ENCODE measurements around the gene PRSS27.

The PRSS27 gene

DNA sequence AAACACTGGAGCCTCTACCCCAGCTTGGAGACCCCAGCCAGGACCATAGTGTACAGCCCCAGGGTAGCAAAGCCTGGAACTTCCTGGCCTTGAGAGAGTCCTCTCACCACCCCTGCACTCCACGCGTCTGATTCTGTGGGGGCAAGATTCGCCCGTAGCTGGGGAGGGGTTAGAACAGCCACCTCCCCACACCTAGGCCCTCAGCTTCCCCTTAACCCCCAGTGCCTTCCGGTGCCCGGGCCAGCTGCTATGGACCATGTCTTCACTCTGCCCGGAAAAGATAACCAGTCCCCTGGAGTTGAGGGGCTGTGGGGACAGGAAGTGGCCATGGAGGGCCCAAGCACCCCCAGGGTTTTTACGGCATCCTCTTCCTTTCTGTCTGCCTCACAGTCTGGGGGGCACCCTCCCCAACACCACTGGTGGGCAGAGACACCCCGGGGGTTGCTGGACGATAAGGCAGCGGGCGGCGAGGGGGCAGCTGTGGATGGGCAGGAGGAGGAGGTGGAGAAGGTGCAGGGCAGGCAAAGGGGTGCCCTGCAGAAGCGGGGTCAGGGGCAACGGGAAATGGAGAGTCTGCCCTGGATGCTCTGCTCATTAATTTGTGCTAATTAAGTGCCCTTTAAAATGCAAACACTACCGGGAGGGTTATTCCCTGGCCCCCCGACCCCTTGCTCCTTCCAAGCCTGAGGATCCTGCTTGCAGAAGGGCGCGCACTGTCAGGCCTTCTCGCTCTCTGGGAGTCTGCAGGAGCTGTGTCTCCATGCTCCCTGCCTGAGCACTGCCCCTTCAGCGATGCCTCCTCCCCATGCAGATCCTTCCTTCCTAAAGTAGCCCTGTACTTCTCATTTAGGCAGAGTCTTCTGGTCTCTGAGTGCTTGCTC, 2.4 kb downstream of the PRSS27 start:
- TF ChIP-seq, protein P1, sequence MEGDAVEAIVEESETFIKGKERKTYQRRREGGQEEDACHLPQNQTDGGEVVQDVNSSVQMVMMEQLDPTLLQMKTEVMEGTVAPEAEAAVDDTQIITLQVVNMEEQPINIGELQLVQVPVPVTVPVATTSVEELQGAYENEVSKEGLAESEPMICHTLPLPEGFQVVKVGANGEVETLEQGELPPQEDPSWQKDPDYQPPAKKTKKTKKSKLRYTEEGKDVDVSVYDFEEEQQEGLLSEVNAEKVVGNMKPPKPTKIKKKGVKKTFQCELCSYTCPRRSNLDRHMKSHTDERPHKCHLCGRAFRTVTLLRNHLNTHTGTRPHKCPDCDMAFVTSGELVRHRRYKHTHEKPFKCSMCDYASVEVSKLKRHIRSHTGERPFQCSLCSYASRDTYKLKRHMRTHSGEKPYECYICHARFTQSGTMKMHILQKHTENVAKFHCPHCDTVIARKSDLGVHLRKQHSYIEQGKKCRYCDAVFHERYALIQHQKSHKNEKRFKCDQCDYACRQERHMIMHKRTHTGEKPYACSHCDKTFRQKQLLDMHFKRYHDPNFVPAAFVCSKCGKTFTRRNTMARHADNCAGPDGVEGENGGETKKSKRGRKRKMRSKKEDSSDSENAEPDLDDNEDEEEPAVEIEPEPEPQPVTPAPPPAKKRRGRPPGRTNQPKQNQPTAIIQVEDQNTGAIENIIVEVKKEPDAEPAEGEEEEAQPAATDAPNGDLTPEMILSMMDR (IDR thresholded peaks at IDR 0.05) = no peak

DNA sequence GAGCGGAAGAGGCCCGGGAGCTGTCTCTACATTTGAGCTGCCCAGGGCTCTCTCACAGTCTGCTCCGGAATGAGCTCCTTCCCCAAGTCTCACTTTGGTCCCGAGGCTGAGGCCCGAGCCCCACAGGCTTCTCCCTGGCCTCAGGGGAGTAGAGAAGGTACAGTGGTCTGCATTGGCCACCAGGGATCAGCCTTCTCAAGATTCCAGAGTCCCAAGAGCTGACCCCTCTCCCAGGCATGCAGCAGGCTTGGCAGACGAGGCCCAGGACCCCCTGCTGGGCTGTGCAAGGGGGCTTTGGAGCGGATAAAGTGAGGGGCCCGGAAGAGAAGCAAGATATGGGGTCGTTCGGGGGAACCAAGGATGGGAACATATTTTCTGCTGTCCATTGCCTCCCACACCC, 3.1 kb downstream of the PRSS27 start:
- TF ChIP-seq, protein P1 (IDR thresholded peaks at IDR 0.05) = no peak

DNA sequence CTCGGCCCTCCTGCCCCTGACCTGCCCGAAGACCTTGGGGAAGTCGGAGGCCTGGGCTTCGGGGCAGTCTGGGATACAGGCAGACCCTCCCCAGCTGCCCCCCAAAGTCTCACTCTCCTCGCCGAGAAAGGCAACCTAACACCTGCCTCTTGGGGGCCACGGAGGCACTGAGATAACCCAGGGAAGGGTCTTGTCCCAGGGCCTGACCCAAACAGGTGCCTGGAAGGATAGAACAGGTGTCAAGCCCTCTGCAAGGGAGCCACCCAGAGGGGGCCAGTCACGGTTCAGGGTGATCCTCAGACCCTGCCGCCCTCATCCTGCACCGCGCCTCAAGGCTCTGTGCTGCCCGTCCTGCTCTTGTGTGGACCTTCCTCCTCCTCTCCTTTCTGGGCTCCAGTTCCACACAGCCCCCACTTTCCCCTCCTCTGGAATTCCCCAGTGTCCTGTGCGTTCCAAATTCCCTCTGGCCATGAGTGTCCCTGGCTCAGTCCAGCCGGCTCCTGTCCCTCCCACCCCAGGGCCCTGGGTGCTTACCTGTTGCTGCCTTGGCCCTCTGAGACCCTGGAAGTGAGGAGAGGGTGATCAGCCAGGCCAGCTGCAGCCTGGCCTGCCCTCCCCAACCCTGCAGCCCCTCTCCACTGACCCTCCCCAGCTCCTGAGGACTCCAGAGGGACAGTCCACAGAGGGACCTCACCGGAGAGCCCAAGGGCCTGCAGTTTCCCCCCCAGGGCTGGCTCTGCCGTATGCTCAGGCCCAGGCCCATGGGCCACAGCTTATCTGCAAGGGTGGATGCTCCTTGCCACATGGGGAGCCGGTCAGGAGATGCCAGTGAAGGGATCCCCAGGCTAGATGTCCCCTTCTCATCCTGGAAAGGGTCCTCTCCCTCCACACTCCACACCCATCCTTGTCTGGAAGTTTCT, 3.8 kb downstream of the PRSS27 start:
- TF ChIP-seq, protein P1 (IDR thresholded peaks at IDR 0.05) = no peak

DNA sequence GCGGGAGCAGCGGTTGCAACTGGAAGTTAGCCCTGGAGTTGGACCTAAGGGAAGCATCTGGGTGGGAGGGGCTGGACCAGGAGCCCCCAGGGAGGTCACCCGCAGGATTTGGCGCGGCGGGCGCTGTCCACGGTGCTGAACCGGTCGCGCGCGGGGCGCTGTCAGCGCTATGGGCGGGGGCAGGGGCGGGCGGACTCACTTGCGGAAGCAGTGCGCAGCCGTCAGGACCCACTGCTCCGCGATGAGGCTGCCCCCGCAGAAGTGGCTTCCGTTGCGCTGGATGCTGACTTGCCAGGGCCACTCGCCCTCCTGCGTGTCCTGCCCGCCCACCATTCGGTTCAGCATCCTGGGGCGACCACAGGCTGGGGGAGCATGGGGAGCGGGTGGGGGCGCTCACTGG, 4.5 kb downstream of the PRSS27 start:
- TF ChIP-seq, protein P1 (IDR thresholded peaks at IDR 0.05) = no peak

DNA sequence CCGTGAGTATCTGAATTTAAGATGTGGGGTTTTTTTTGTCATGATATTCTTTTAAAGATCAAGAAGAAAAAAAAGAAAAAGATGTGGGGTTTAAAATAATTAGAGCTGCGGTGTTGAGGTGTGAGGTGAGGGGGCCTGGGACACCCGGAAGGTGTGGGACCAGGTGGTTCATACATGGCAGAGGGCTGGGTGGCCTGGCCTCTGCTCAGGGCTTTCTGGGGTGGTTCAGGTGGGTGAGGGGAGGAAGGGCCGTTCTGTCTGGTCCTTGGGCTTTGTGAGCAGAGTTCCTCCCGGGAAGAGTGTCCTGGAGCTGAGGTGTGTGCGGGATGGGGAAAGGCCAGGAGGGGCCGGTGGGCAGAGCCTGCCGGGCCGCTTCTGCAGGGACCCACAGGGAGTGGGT, 5.0 kb downstream of the PRSS27 start:
- TF ChIP-seq, protein P1 (IDR thresholded peaks at IDR 0.05) = no peak

DNA sequence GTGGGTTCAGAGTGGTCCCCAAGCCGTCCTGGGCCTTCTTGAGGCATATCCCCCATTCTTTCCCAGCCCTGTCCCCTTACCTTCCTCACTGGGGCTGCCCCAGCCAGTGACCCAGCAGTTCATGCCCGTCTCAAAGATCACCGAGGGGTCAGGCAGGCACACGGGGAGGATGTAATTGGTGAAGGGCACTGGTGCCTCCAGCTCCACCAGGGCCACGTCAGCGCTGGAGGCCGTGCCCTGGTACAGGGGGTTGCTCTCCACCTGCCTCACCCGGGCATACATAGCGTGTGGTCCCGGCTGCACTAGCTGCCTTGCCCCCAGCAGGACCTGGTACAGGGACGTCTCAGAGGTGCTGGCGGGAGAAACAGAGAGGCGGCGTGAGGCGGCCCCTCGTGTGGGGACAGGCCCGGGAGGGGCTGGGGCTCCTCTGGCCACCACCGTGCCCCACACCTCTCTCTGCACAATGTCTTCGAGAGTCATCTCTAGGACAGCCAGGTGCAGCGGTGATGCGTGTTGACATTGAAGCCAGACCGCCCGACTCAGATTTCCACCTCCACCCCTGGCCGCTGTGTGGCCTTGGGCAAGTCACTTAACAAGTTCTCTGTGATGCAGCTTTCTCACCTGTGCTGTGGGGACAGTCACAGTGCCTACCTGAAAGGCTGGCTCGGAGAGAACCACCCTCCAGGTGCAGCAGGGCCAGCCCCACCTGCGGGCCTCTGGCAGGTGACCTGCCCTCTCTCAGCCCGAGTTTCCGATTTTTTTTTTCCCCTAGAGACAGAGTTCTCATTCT, 5.8 kb downstream of the PRSS27 start:
- TF ChIP-seq, protein P1 (IDR thresholded peaks at IDR 0.05) = no peak

DNA sequence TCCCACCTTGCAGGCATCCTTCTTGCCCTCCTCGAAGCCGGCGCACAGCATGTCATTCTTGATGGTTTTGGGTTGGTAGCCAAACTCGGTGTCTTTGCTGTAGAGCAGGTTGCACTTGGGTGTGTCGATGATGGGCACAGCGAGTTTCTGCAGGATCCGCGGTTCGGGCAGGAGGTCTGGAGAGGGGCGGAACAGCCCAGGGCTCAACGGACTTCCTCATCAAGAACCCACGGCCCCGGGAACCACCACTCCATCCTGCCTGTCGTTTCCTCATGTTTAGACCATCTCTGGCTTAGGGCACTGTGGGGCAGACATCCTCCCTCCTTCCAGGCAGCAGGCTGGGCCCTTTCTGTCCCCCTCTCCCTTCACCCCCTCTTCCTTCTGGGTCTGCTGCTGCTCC, 6.5 kb downstream of the PRSS27 start:
- TF ChIP-seq, protein P1 (IDR thresholded peaks at IDR 0.05) = no peak

All from LNCAP (cell line).